Testis (tissue), 2 donors: ENCODE measurements around the gene DCDC2B.

Experiments used
- CTCF ChIP-seq, 3 experiments: fragments of 450-650 bp in 2 of 3; fragments of 200-600 bp in 1 of 3; sonication (generic) in 1 of 3; IDR thresholded peaks; one replicate each; pipeline ENCODE4 v1.5.1; 2016 to 2019; ENCODE audit warnings: antibody characterized with exemption in 3 of 3, mild to moderate bottlenecking in 2 of 3, moderate library complexity in 1 of 3
- POLR2A ChIP-seq: fragments of 450-650 bp; IDR thresholded peaks from one replicate; pipeline ENCODE4 v1.6.1; 2017; ENCODE audit warnings: antibody characterized with exemption, mild to moderate bottlenecking, moderate library complexity

GRCh38 chr1:32221980-32222755 is 13.3 kb downstream of the DCDC2B start, which contains the start of the genes EIF3I and TMEM234:
- TF ChIP-seq CTCF (IDR thresholded peaks at IDR 0.05) (no peak), POLR2A (peak; percentile 26)
